Measurements from ENCODE around the gene LPP. TPM values are rescaled to one million over a fixed set of nuclear protein-coding genes. Genes with fewer than 3 reads are reported as not detected.

Gene LPP
- polyA plus RNA-seq, 2 of the 4 experiments (the other 2 are of a cell fraction): 11.0 to 30.8 TPM

- no peaks in the 10 kb centered on the region for H3K9me3 ChIP-seq
- DNase-seq (ENCODE audit: low read depth in 1 of 2, low spot score in 1 of 2) (peak in 1 of 2 experiments; percentile 52), FAIRE-seq (no peak), ATAC-seq (peak; percentile 77 to 87; a peak in 5 of 6 replicates)
- POLR2A ChIA-PET: interaction anchor here (0.9 kb wide), 1 partner anchor 9 kb away, joined by 3 read pairs; no protein-coding TSS in a partner anchor
- H3K4me2 ChIP-seq: peak overlapping the region; percentile 56
- no peak overlapping the region for H3K4me3 ChIP-seq
- H3K27ac ChIP-seq: peak overlapping the region; percentile 58 to 67; a peak in 5 of 6 replicates
- peaks cover 72% of the 10 kb centered on the region for H3K4me1 ChIP-seq
- CTCF ChIA-PET: interaction anchor here (1.4 kb wide), 1 partner anchor 21 kb away, joined by 3 read pairs; no protein-coding TSS in a partner anchor
- WGBS (ENCODE audit: missing lambda C conversion rate): 36% methylated on average over 3 of the region's 3 CpGs
- TF ChIP-seq HOXB13 (CRISPR knock-in tag; IDR thresholded peaks at IDR 0.05; ENCODE audit: low read depth) (no peak), SREBF2 (IDR thresholded peaks at IDR 0.05) (no peak), RAD21 (conservative IDR thresholded peaks at IDR 0.05 in 1 of 2, IDR thresholded peaks at IDR 0.05 in 1 of 2) (no peak), SMC3 (IDR thresholded peaks at IDR 0.05) (0 out of 3 replicates have a peak, but pooled peaks have one; percentile 6), HOXA7 (CRISPR knock-in tag; IDR thresholded peaks at IDR 0.05) (no peak), POLR2AphosphoS2 (conservative IDR thresholded peaks at IDR 0.05; ENCODE audit: low read length) (no peak), CHD4 (IDR thresholded peaks at IDR 0.05; ENCODE audit: borderline replicate concordance) (no peak), KDM1A (IDR thresholded peaks at IDR 0.05; ENCODE audit: low read depth) (no peak), JUNB (IDR thresholded peaks at IDR 0.05) (no peak), FOSL2 (IDR thresholded peaks at IDR 0.05) (0 out of 2 replicates have a peak, but pooled peaks have one; percentile 8), FOSL2 (CRISPR knock-in tag; IDR thresholded peaks at IDR 0.05) (peak; percentile 39; the same call in 1 of the 2 replicates), HES2 (IDR thresholded peaks at IDR 0.05) (no peak), CHD2 (IDR thresholded peaks at IDR 0.05; ENCODE audit: low read length, partially characterized antibody) (no peak), EP300 (IDR thresholded peaks at IDR 0.05) (no peak)
Measured at GRCh38 chr3:188286087-188286513, 132.1 kb downstream of the LPP start.

GRCh38 chr3:188287339-188287738 is 133.4 kb downstream of the LPP start:
- CTCF ChIA-PET: interaction anchor here (0.5 to 1.4 kb wide), 2 partner anchors 23 to 218 kb away, joined by 3 to 4 read pairs; no protein-coding TSS in a partner anchor
- POLR2A ChIA-PET: no interaction called here
- WGBS (ENCODE audit: missing lambda C conversion rate): 95% methylated on average over 4 of the region's 4 CpGs

More at GRCh38 chr3:188287339-188287738, 133.4 kb downstream of the LPP start:
- H3K4me3 ChIP-seq: no peak overlapping the region
- TF ChIP-seq EP300 (IDR thresholded peaks at IDR 0.05): no peak
- no peak for TF ChIP-seq ELK1 (IDR thresholded peaks at IDR 0.05; ENCODE audit: low read depth, low read length)
- no peak for TF ChIP-seq CBX8 (IDR thresholded peaks at IDR 0.05)
- no peak for TF ChIP-seq PBX3 (IDR thresholded peaks at IDR 0.05)
- no peak for TF ChIP-seq RAD21 (conservative IDR thresholded peaks at IDR 0.05 in 1 of 2, IDR thresholded peaks at IDR 0.05 in 1 of 2)
- TF ChIP-seq RNF2 (IDR thresholded peaks at IDR 0.05; ENCODE audit: borderline replicate concordance, low read depth): no peak
- TF ChIP-seq EHF (CRISPR knock-in tag; IDR thresholded peaks at IDR 0.05): no peak
- no peak for TF ChIP-seq BHLHE40 (IDR thresholded peaks at IDR 0.05; ENCODE audit: low read depth, low read length)
- TF ChIP-seq RCOR1 (IDR thresholded peaks at IDR 0.05; ENCODE audit: low read depth, low read length): no peak
- H3K9me3 ChIP-seq: no peaks in the 10 kb centered on the region
- FAIRE-seq (no peak), ATAC-seq (no peak), DNase-seq (ENCODE audit: low read depth in 1 of 2, low spot score in 1 of 2) (no peak)
- H3K4me1 ChIP-seq: peaks cover 66% of the 10 kb centered on the region
- H3K4me2 ChIP-seq: no peak overlapping the region
- H3K27ac ChIP-seq: peak overlapping the region in 1 of 2 experiments; percentile 57; a peak in 2 of 6 replicates
